ENCODE measurements around the gene CMPK2. TPM values are rescaled to one million over a fixed set of nuclear protein-coding genes. Genes with fewer than 3 reads are reported as not detected.

The CMPK2 gene
- total and polyA plus RNA-seq, 9 of the 15 experiments (the other 6 are each of a cell fraction or from before 2014, with no cell fraction given) = 2.6 to 10.5 (median 5.0) TPM

- Histone ChIP-seq H3K4me3 (no peak overlapping the region), H2AFZ (ENCODE audit: low read depth, low read length) (no peak overlapping the region), H3K79me2 (ENCODE audit: control insufficient read depth, insufficient read depth, low read length) (no peaks in the 10 kb centered on the region), H3K9me1 (ENCODE audit: control insufficient read depth, insufficient read depth, low read length) (no peaks in the 10 kb centered on the region), H3K4me1 (replicated peaks in 1 of 2; ENCODE audit: control insufficient read depth in 2 of 2, insufficient read depth in 2 of 2, low read length in 2 of 2) (no peaks in the 10 kb centered on the region), H3K27ac (ENCODE audit: extremely low read depth, low read depth, low read length) (no peak overlapping the region), H3K9me3 (replicated peaks; ENCODE audit: control insufficient read depth, insufficient read depth, low read depth, low read length) (peaks cover 1% of the 10 kb centered on the region; the same call in 1 of the 2 replicates), H3K9ac (ENCODE audit: insufficient read depth in 1 of 2, low read depth in 2 of 2, low read length in 2 of 2) (no peak overlapping the region), H4K20me1 (replicated peaks; ENCODE audit: control insufficient read depth, insufficient read depth, low read length) (no peaks in the 10 kb centered on the region), H3K27me3 (ENCODE audit: control insufficient read depth in 2 of 2, insufficient read depth in 2 of 2, low read length in 2 of 2) (no peaks in the 10 kb centered on the region), H3K4me2 (ENCODE audit: insufficient read depth, low read length) (no peak overlapping the region), H3K36me3 (ENCODE audit: control insufficient read depth, insufficient read depth, low read length) (peaks cover 9% of the 10 kb centered on the region)
- intact Hi-C loops (cut with micrococcal nuclease) (no loop called here), in situ Hi-C loops (cut with MboI) (no loop called here)
- POLR2A ChIA-PET = no interaction called here
- TF ChIP-seq MTA1 (IDR thresholded peaks at IDR 0.05; ENCODE audit: borderline replicate concordance) (no peak), ESRRB (CRISPR knock-in tag; IDR thresholded peaks at IDR 0.05; ENCODE audit: borderline replicate concordance) (no peak), MLLT1 (IDR thresholded peaks at IDR 0.05) (no peak), WHSC1 (IDR thresholded peaks at IDR 0.05; ENCODE audit: low read length) (no peak), ZC3H4 (CRISPR knock-in tag; IDR thresholded peaks at IDR 0.05; ENCODE audit: borderline replicate concordance) (no peak), ZNF766 (CRISPR knock-in tag; conservative IDR thresholded peaks at IDR 0.05) (no peak)
- no peak for FAIRE-seq
- no peak for DNase-seq (ENCODE audit: extremely low read depth in 1 of 4, low spot score in 3 of 4)
- no TSS peak for BruUV-seq (replicated peaks)
- WGBS (ENCODE audit: insufficient coverage, low coverage, missing lambda C conversion rate) = 81% methylated on average over 2 of the region's 2 CpGs
- CTCF ChIA-PET (ENCODE audit: low intra/inter-chr PET ratio) = no interaction called here
- ATAC-seq = no peak
Observed at GRCh38 chr2:6854416-6854815, 11.3 kb downstream of the CMPK2 start.

All from K562 (cell line).